ENCODE results near the gene BACH2. TPM values are rescaled to one million over a fixed set of nuclear protein-coding genes. Genes with fewer than 3 reads are reported as not detected.

BACH2 gene
- total and polyA plus RNA-seq, 4 donors = 0.78 to 17.4 (median 3.2) TPM

DNA sequence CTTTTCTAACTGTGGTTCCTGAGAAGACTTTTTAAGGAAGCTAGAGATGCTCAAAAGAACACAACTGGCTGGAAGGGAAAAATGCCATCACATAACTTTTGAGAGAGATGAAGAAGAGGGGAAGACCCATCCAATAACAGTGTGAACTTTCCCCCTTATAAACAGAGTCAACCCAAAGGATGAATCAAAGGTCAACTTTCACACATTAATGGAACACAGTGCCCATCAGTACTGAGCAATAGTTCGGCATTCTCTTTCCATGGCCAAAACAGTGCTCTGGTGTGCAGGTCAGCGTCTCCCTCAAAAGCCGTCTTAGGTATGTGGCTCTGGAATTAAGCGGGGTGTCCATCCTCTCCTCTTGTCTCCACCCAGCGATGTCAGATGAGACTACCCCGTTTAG, 272.0 kb downstream of the BACH2 start:
- no peak overlapping the region for H3K27ac ChIP-seq (ENCODE audit: low read depth in 1 of 2, low read length in 1 of 2)
- DNase-seq = no peak

DNA sequence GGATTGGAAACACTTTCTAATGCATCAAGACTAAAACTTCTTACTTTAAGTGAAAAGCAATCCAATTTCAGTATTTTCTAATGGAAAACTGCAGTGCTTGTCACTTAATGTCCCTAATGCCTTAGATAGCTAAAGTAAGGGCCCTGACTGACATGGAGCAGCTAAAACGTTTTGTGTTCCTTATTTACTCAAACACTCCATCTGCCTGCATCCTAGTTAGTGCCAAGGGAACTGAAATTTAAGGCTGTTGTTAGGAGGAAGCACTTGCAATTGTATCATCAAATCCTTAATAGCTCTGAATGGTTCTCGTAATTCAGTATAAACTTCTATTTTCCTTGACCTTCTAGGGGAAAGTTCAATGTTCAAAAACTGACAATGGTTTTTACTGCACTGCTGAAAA, 274.9 kb downstream of the BACH2 start:
- Histone ChIP-seq H3K4me1 (ENCODE audit: control insufficient read depth in 5 of 5, insufficient read depth in 5 of 5, low read length in 5 of 5) (no peaks in the 10 kb centered on the region), H3K27ac (ENCODE audit: low read depth in 1 of 2, low read length in 1 of 2) (no peak overlapping the region), H3K36me3 (ENCODE audit: control insufficient read depth in 4 of 4, insufficient read depth in 4 of 4, low read length in 4 of 4) (peaks cover 0 to 3% (median 0%) of the 10 kb centered on the region in 4 donors), H3K4me3 (no peak overlapping the region), H3K9me3 (ENCODE audit: control insufficient read depth in 4 of 4, insufficient read depth in 3 of 4, low read length in 3 of 4) (no peaks in the 10 kb centered on the region), H3K9ac (ENCODE audit: insufficient read depth in 1 of 2, low read length in 2 of 2) (no peak overlapping the region), H3K27me3 (ENCODE audit: control insufficient read depth in 3 of 3, insufficient read depth in 3 of 3, low read length in 2 of 3) (no peaks in the 10 kb centered on the region)
- DNase-seq (peak in 1 of 3 donors; percentile 13), ATAC-seq (ENCODE audit: insufficient read depth, low FRiP score) (no peak)
- 49 to 52% methylated on average over 2 of the region's 2 CpGs for WGBS, 2 donors
- TF ChIP-seq, protein P1, sequence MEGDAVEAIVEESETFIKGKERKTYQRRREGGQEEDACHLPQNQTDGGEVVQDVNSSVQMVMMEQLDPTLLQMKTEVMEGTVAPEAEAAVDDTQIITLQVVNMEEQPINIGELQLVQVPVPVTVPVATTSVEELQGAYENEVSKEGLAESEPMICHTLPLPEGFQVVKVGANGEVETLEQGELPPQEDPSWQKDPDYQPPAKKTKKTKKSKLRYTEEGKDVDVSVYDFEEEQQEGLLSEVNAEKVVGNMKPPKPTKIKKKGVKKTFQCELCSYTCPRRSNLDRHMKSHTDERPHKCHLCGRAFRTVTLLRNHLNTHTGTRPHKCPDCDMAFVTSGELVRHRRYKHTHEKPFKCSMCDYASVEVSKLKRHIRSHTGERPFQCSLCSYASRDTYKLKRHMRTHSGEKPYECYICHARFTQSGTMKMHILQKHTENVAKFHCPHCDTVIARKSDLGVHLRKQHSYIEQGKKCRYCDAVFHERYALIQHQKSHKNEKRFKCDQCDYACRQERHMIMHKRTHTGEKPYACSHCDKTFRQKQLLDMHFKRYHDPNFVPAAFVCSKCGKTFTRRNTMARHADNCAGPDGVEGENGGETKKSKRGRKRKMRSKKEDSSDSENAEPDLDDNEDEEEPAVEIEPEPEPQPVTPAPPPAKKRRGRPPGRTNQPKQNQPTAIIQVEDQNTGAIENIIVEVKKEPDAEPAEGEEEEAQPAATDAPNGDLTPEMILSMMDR (IDR thresholded peaks at IDR 0.05; ENCODE audit: control extremely low read depth, extremely low read depth) = no peak

More for the DNA sequence above, 272.0 kb downstream of the BACH2 start:
- no peaks in the 10 kb centered on the region for H3K9me3 ChIP-seq (ENCODE audit: control insufficient read depth in 4 of 4, insufficient read depth in 3 of 4, low read length in 3 of 4)
- H3K36me3 ChIP-seq (ENCODE audit: control insufficient read depth in 4 of 4, insufficient read depth in 4 of 4, low read length in 4 of 4) = no peaks in the 10 kb centered on the region
- TF ChIP-seq, protein P1 (IDR thresholded peaks at IDR 0.05; ENCODE audit: control extremely low read depth, extremely low read depth) = no peak
- no peaks in the 10 kb centered on the region for H3K4me1 ChIP-seq (ENCODE audit: control insufficient read depth in 5 of 5, insufficient read depth in 5 of 5, low read length in 5 of 5)
- H3K27me3 ChIP-seq (ENCODE audit: control insufficient read depth in 3 of 3, insufficient read depth in 3 of 3, low read length in 2 of 3) = no peaks in the 10 kb centered on the region
- H3K9ac ChIP-seq (ENCODE audit: insufficient read depth in 1 of 2, low read length in 2 of 2) = no peak overlapping the region
- H3K4me3 ChIP-seq = no peak overlapping the region
- WGBS, 2 donors = 96 to 97% methylated on average over 6 of the region's 6 CpGs
- no peak for ATAC-seq (ENCODE audit: insufficient read depth, low FRiP score)

DNA sequence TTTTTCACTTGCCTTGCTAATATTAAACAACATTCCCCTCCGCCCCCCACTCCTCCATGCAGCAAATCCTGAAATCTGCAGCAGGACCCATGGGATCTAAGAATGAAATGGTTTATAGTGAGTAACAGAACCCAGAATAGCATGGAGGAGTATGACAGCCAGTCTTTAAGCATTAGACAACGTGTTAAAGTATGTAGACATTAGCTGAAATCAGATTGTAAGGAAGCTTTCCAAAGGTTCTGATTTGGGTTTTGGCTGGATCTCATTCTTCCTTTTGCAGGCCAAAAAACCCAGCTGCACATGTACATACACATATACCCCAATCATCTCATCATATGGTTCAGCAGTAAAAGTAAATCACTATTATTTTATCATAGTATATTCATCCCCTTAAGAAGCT, 275.9 kb downstream of the BACH2 start:
- no peaks in the 10 kb centered on the region for H3K9me3 ChIP-seq (ENCODE audit: control insufficient read depth in 4 of 4, insufficient read depth in 3 of 4, low read length in 3 of 4)
- 90 to 91% methylated on average over 2 of the region's 2 CpGs for WGBS, 2 donors

More for the DNA sequence above, 275.9 kb downstream of the BACH2 start:
- H3K36me3 ChIP-seq (ENCODE audit: control insufficient read depth in 4 of 4, insufficient read depth in 4 of 4, low read length in 4 of 4) = peaks cover 0 to 3% (median 0%) of the 10 kb centered on the region in 4 donors
- TF ChIP-seq, protein P1 (IDR thresholded peaks at IDR 0.05; ENCODE audit: control extremely low read depth, extremely low read depth) = no peak
- ATAC-seq (ENCODE audit: insufficient read depth, low FRiP score) (no peak), DNase-seq (no peak)
- no peaks in the 10 kb centered on the region for H3K27me3 ChIP-seq (ENCODE audit: control insufficient read depth in 3 of 3, insufficient read depth in 3 of 3, low read length in 2 of 3)
- no peaks in the 10 kb centered on the region for H3K4me1 ChIP-seq (ENCODE audit: control insufficient read depth in 5 of 5, insufficient read depth in 5 of 5, low read length in 5 of 5)
- no peak overlapping the region for H3K9ac ChIP-seq (ENCODE audit: insufficient read depth in 1 of 2, low read length in 2 of 2)
- no peak overlapping the region for H3K27ac ChIP-seq (ENCODE audit: low read depth in 1 of 2, low read length in 1 of 2)
- H3K4me3 ChIP-seq = no peak overlapping the region
